K562 (cell line): Measurements from ENCODE around the gene PPP4R1. TPM values are rescaled to one million over a fixed set of nuclear protein-coding genes. Genes with fewer than 3 reads are reported as not detected.

ENCODE experiments used
- ATAC-seq: fragments of 200-7000 bp; cut with Tn5 transposase; 3 replicates; pipeline ENCODE4 v1.9.1; 2020; ENCODE audit warnings: moderate library complexity
- BruUV-seq: library from RNA; stranded (reverse); fragments of 400-500 nt; replicated peaks from 2 replicates; lab custom pipeline; 2021; lab: Mats Ljungman, UMichigan
- CTCF ChIA-PET: fragments of 300-600 bp; formaldehyde crosslinking; extraction: SDS; loops from one replicate; lab custom pipeline; 2021; ENCODE audit warnings: low intra/inter-chr PET ratio; lab: Yijun Ruan, JAX
- POLR2A ChIA-PET: fragments of 300-600, 350-650 bp; sonication (Branson Sonifier 250); formaldehyde crosslinking; extraction: SDS; loops from one replicate; lab custom pipeline; 2021; ENCODE audit warnings: antibody characterized with exemption, inconsistent platforms; lab: Yijun Ruan, JAX
- DNase-seq, 4 experiments: peaks; one replicate each; pipeline versions ENCODE4 v3.0.0 to v3.0.0-alpha.2; 2011 to 2018; ENCODE audit warnings: low spot score in 3 of 4, mixed read lengths in 3 of 4; ENCODE audit errors: extremely low read depth in 1 of 4
- FAIRE-seq: peaks from 2 replicates; lab custom pipeline; 2011; peaks lifted over from hg19 to GRCh38; lab: Jason Lieb, UNC
- H2AFZ ChIP-seq: 2 replicates; pipeline ENCODE4 v1.6.0; 2011; ENCODE audit warnings: low read depth, low read length, control low read depth, inconsistent platforms
- H3K27ac ChIP-seq: fragments of 200-600 bp; 3 replicates; pipeline ENCODE4 v1.8.0; 2011; ENCODE audit warnings: low read depth, mild to moderate bottlenecking, control low read depth, inconsistent platforms, low read length, moderate library complexity, mixed read lengths; ENCODE audit errors: extremely low read depth
- H3K27me3 ChIP-seq, 2 experiments: fragments of 300-600 bp in 1 of 2; 2 replicates in 1 of 2; 3 replicates in 1 of 2; pipeline versions ENCODE4 v1.6.0 to v1.8.0; 2011; ENCODE audit warnings: inconsistent platforms in 2 of 2, low read length in 2 of 2, mild to moderate bottlenecking in 1 of 2, mixed read lengths in 1 of 2, moderate library complexity in 1 of 2; ENCODE audit not compliant: control insufficient read depth in 2 of 2, insufficient read depth in 2 of 2
- H3K36me3 ChIP-seq: fragments of 300-600 bp; 3 replicates; pipeline ENCODE4 v1.8.0; 2011; ENCODE audit warnings: mild to moderate bottlenecking, low read length, inconsistent platforms; ENCODE audit not compliant: control insufficient read depth, insufficient read depth
- H3K4me1 ChIP-seq, 2 experiments: fragments of 200-600 bp in 1 of 2; replicated peaks in 1 of 2; 2 replicates in 1 of 2; 3 replicates in 1 of 2; pipeline versions ENCODE4 v1.5.1 to v1.8.0; 2011; ENCODE audit warnings: inconsistent platforms in 2 of 2, low read length in 2 of 2, mild to moderate bottlenecking in 1 of 2, mixed read lengths in 1 of 2, moderate library complexity in 1 of 2; ENCODE audit not compliant: control insufficient read depth in 2 of 2, insufficient read depth in 2 of 2
- H3K4me2 ChIP-seq: 2 replicates; pipeline ENCODE4 v1.6.1; 2011; ENCODE audit warnings: low read length, control low read depth, inconsistent platforms, mixed read lengths; ENCODE audit not compliant: insufficient read depth
- H3K4me3 ChIP-seq: fragments of 200-600 bp; sonication (generic), shearing (Covaris generic); 2 replicates; pipeline ENCODE4 v1.5.1; 2016; ENCODE audit warnings: control low read depth, inconsistent platforms
- H3K79me2 ChIP-seq: fragments of 200-600 bp; 3 replicates; pipeline ENCODE4 v1.8.0; 2011; ENCODE audit warnings: low read length, inconsistent platforms; ENCODE audit not compliant: control insufficient read depth, insufficient read depth
- H3K9ac ChIP-seq, 2 experiments: 2 replicates each; pipeline versions ENCODE4 v1.6.0 to v1.6.1; 2011; ENCODE audit warnings: low read depth in 2 of 2, low read length in 2 of 2, control low read depth in 1 of 2, inconsistent platforms in 1 of 2, mild to moderate bottlenecking in 1 of 2, mixed read lengths in 1 of 2; ENCODE audit not compliant: insufficient read depth in 1 of 2
- H3K9me1 ChIP-seq: one replicate; pipeline ENCODE4 v1.6.0; 2011; ENCODE audit warnings: inconsistent platforms, mild to moderate bottlenecking, low read length, moderate library complexity; ENCODE audit not compliant: control insufficient read depth, insufficient read depth
- H3K9me3 ChIP-seq: replicated peaks from 2 replicates; pipeline ENCODE4 v1.5.1; 2011; ENCODE audit warnings: low read depth, low read length, inconsistent platforms; ENCODE audit not compliant: control insufficient read depth, insufficient read depth
- H4K20me1 ChIP-seq: replicated peaks from 2 replicates; pipeline ENCODE4 v1.6.1; 2011; ENCODE audit warnings: low read length, inconsistent platforms, mixed read lengths; ENCODE audit not compliant: control insufficient read depth, insufficient read depth
- EP300 ChIP-seq: IDR thresholded peaks from 2 replicates; pipeline ENCODE4 v1.6.1; 2012; ENCODE audit warnings: low read length, improper control_type of control experiment
- FOSL1 ChIP-seq: fragments of 200-800 bp; sonication (Bioruptor generic); conservative IDR thresholded peaks from 2 replicates; pipeline ENCODE4 v1.6.1; 2016; ENCODE audit warnings: missing genetic modification characterization, missing compliant biosample characterization
- GATAD2A ChIP-seq: fragments of 450-650 bp; IDR thresholded peaks from 2 replicates; pipeline ENCODE4 v1.6.1; 2017
- PRDM10 ChIP-seq: fragments of 450-650 bp; IDR thresholded peaks from 2 replicates; pipeline ENCODE4 v1.6.1; 2018; ENCODE audit not compliant: partially characterized antibody
- RFX7 ChIP-seq: fragments of 250-450 bp; sonication (Bioruptor Pico); IDR thresholded peaks from 2 replicates; pipeline ENCODE4 v1.5.1; 2021; ENCODE audit warnings: mild to moderate bottlenecking
- SNAPC5 ChIP-seq: fragments of 250-450 bp; sonication (Bioruptor Pico); IDR thresholded peaks from 2 replicates; pipeline ENCODE4 v1.8.0; 2021; ENCODE audit warnings: moderate library complexity, mild to moderate bottlenecking, inconsistent platforms
- XRCC3 ChIP-seq: fragments of 450-650 bp; IDR thresholded peaks from 2 replicates; pipeline ENCODE4 v1.6.1; 2017; ENCODE audit warnings: mild to moderate bottlenecking, moderate library complexity
- ZFX ChIP-seq: sonication (generic); formaldehyde crosslinking; IDR thresholded peaks from 2 replicates; pipeline ENCODE4 v1.8.0; 2022; ENCODE audit warnings: mild to moderate bottlenecking, missing genetic modification reagents, moderate library complexity
- ZNF121 ChIP-seq: sonication (generic); formaldehyde crosslinking; conservative IDR thresholded peaks from 2 replicates; pipeline ENCODE4 v1.8.0; 2022; ENCODE audit warnings: missing genetic modification reagents
- ZNF133 ChIP-seq: fragments of 250-450 bp; sonication (Bioruptor Pico); IDR thresholded peaks from 2 replicates; pipeline ENCODE4 v1.4.0; 2020; ENCODE audit warnings: mild to moderate bottlenecking
- ZNF184 ChIP-seq: sonication (generic); formaldehyde crosslinking; IDR thresholded peaks from 2 replicates; pipeline ENCODE4 v1.5.0; 2020; ENCODE audit warnings: missing genetic modification reagents
- ZNF695 ChIP-seq: fragments of 450-650 bp; formaldehyde crosslinking; IDR thresholded peaks from 2 replicates; pipeline ENCODE4 v1.4.0; 2020; ENCODE audit warnings: mild to moderate bottlenecking, moderate library complexity
- ZNF764 ChIP-seq: fragments of 250-450 bp; sonication (Bioruptor Pico); IDR thresholded peaks from 2 replicates; pipeline ENCODE4 v1.4.0; 2020; ENCODE audit warnings: low read depth, mild to moderate bottlenecking, moderate library complexity
- WGBS: fragments of 100-300 bp; shearing (Covaris generic); methylation state at CpG from one replicate; pipeline ENCODE4 v1.1.6; 2016; ENCODE audit warnings: low coverage, mixed read lengths; ENCODE audit not compliant: insufficient coverage; ENCODE audit errors: missing lambda C conversion rate; 5-methylcytosine and 5-hydroxymethylcytosine counted together
- in situ Hi-C: fragments of 300-500 bp; cut with MboI; formaldehyde crosslinking; loops from 4 replicates; pipeline ENCODE4 v1.15.0; 2018; ENCODE audit warnings: inconsistent platforms, mixed read lengths
- intact Hi-C: fragments of 100-400 bp; cut with micrococcal nuclease; formaldehyde crosslinking; loops from 2 replicates; pipeline ENCODE4 v1.14.2; 2022
- polyA plus RNA-seq, 8 experiments: library from polyadenylated mRNA; depleted of rRNA in 4 of 8; stranded (reverse) in 5 of 8; unstranded in 3 of 8; fragments of >200 nt; fragmentation: Nextera tagmentation in 2 of 8; fragmentation: Illumina TruSeq in 1 of 8; extraction: Ambion mirVana in 2 of 8; extraction: Trizol in 1 of 8; gene quantifications; 2 replicates each; pipeline versions ENCODE4 v1.2.1 to v1.2.3, GENCODE V29; 2011 to 2014; ENCODE audit warnings: inconsistent platforms in 1 of 8, missing spikeins in 1 of 8
- total RNA-seq, 7 experiments: library from RNA; depleted of rRNA in 6 of 7; stranded (reverse); fragments of >200 nt in 6 of 7; fragmentation: Illumina TruSeq in 2 of 7; extraction: Trizol in 2 of 7; gene quantifications; 2 replicates each; pipeline versions ENCODE4 v1.2.1 to v1.2.3, GENCODE V29; 2011 to 2021; ENCODE audit warnings: low replicate concordance in 1 of 7
- TF ChIP-seq, protein P1 (sequence below), 2 experiments: IDR thresholded peaks; 2 replicates each; pipeline ENCODE4 v1.6.1; 2012; ENCODE audit warnings: improper control_type of control experiment in 2 of 2, low read depth in 2 of 2, low read length in 2 of 2, borderline replicate concordance in 1 of 2
- TF ChIP-seq, protein P2 (sequence below): fragments of 450-650 bp; IDR thresholded peaks from 2 replicates; pipeline ENCODE4 v1.6.1; 2016

PPP4R1 gene
- total and polyA plus RNA-seq, 9 of the 15 experiments (the other 6 are each of a cell fraction or from before 2014, with no cell fraction given): 23.5 to 136 (median 84.5) TPM

- Histone ChIP-seq H3K9me1 (no peaks in the 10 kb centered on the region), H3K27ac (peak overlapping the region; percentile 49; the same call in 1 of the 3 replicates), H3K36me3 (peaks cover 1% of the 10 kb centered on the region; the same call in 2 of the 3 replicates), H3K9ac (peak overlapping the region in 1 of 2 experiments; percentile 18; a peak in 2 of 4 replicates), H2AFZ (peak overlapping the region; percentile 57), H3K9me3 (no peaks in the 10 kb centered on the region), H3K27me3 (no peaks in the 10 kb centered on the region), H3K4me2 (peak overlapping the region; percentile 28; the same call in 1 of the 2 replicates), H3K4me1 (peaks cover 12 to 25% of the 10 kb centered on the region in 2 experiments), H4K20me1 (no peaks in the 10 kb centered on the region), H3K79me2 (peaks cover 30% of the 10 kb centered on the region), H3K4me3 (no peak overlapping the region)
- FAIRE-seq (no peak), DNase-seq (peak in 1 of 4 experiments; percentile 44), ATAC-seq (no peak)
- in situ Hi-C loops (no loop called here), intact Hi-C loops (no loop called here)
- ChIA-PET CTCF (no interaction called here), POLR2A (interaction anchor here (0.7 to 2.9 kb wide), 8 partner anchors 9 to 324 kb away, joined by 3 to 21 read pairs (median 4); partner anchors contain the start of gene VAPA)
- 42% methylated on average over 5 of the region's 5 CpGs for WGBS
- BruUV-seq: no TSS peak
- no peak for TF ChIP-seq GATAD2A
- TF ChIP-seq RFX7 (CRISPR knock-in tag): no peak
- TF ChIP-seq SNAPC5 (CRISPR knock-in tag): no peak
- TF ChIP-seq ZNF184 (CRISPR knock-in tag): no peak
- TF ChIP-seq, protein P1, sequence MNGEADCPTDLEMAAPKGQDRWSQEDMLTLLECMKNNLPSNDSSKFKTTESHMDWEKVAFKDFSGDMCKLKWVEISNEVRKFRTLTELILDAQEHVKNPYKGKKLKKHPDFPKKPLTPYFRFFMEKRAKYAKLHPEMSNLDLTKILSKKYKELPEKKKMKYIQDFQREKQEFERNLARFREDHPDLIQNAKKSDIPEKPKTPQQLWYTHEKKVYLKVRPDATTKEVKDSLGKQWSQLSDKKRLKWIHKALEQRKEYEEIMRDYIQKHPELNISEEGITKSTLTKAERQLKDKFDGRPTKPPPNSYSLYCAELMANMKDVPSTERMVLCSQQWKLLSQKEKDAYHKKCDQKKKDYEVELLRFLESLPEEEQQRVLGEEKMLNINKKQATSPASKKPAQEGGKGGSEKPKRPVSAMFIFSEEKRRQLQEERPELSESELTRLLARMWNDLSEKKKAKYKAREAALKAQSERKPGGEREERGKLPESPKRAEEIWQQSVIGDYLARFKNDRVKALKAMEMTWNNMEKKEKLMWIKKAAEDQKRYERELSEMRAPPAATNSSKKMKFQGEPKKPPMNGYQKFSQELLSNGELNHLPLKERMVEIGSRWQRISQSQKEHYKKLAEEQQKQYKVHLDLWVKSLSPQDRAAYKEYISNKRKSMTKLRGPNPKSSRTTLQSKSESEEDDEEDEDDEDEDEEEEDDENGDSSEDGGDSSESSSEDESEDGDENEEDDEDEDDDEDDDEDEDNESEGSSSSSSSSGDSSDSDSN (IDR thresholded peaks at IDR 0.05; ENCODE audit: borderline replicate concordance in 1 of 2, low read depth in 2 of 2, low read length in 2 of 2): no peak
- no peak for TF ChIP-seq EP300
- peak; percentile 85 for TF ChIP-seq PRDM10
- no peak for TF ChIP-seq FOSL1 (tag)
- no peak for TF ChIP-seq ZNF133 (CRISPR knock-in tag)
- 0 out of 2 replicates have a peak, but pooled peaks have one; percentile 4 for TF ChIP-seq ZFX (CRISPR knock-in tag)
- TF ChIP-seq, protein P2, sequence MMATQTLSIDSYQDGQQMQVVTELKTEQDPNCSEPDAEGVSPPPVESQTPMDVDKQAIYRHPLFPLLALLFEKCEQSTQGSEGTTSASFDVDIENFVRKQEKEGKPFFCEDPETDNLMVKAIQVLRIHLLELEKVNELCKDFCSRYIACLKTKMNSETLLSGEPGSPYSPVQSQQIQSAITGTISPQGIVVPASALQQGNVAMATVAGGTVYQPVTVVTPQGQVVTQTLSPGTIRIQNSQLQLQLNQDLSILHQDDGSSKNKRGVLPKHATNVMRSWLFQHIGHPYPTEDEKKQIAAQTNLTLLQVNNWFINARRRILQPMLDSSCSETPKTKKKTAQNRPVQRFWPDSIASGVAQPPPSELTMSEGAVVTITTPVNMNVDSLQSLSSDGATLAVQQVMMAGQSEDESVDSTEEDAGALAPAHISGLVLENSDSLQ: 0 out of 2 replicates have a peak, but pooled peaks have one; percentile 12
- TF ChIP-seq ZNF121 (CRISPR knock-in tag): no peak
- no peak for TF ChIP-seq ZNF695 (CRISPR knock-in tag)
- no peak for TF ChIP-seq ZNF764 (CRISPR knock-in tag)
- TF ChIP-seq XRCC3: no peak
Observed at GRCh38 chr18:9617006-9617542, 2.7 kb upstream of the PPP4R1 start.
